A549 treated with AZD9567 at 1 μM for 4 hours (cell line): ENCODE data around the gene ERGIC1. TPM values are rescaled to one million over a fixed set of nuclear protein-coding genes. Genes with fewer than 3 reads are reported as not detected.

Experiments
- total RNA-seq: library from RNA; stranded (reverse); fragments of 200-300 nt; extraction: Qiagen RNA extraction; gene quantifications from 5 replicates; pipeline ENCODE4 v1.2.3, GENCODE V29; 2022; ENCODE audit not compliant: insufficient read depth

Gene ERGIC1, protein sequence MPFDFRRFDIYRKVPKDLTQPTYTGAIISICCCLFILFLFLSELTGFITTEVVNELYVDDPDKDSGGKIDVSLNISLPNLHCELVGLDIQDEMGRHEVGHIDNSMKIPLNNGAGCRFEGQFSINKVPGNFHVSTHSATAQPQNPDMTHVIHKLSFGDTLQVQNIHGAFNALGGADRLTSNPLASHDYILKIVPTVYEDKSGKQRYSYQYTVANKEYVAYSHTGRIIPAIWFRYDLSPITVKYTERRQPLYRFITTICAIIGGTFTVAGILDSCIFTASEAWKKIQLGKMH
- 285 to 322 TPM (median 311 TPM) in 5 replicates for total RNA-seq

DNA sequence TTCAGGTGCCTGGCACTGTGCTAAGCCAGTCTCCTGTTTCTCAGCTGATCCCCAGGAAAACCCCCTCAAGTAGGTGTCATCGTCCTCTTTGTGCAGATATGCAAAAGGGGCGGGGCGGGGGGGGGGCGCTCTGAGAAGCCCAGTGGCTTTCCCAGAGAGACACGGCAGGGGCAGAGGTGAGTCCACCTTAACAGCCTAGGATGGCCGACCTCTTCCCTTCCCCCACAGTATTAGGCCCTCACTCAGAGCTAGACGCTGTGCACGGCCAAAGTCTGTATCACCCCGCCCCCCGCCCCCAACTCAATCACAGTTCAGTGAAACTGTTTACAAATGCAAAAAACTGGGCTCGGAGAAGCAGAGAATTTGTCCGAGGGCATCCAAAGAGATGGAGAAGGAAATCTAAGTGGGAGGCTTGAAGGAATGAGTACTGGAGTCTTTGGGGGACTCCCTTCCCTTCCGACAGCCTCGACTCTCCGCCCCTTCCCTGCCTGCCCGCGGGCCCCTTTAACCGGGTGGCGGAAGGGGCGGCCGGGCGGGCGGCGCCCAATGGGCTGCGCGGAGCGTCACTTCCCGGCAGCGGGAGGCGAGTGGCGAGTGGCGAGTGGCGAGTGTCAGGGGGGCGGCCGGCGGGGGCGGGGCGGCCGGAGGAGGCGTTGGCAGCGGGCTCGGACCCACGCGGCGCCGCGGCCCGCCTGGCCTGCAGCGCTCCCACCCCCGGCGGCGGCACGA lies at the start of gene ERGIC1:
Gene ERGIC1 (plus strand): TSS at position 566 of the 729 bp plus-strand sequence. CDS start 163 bp downstream, at position 729.

DNA sequence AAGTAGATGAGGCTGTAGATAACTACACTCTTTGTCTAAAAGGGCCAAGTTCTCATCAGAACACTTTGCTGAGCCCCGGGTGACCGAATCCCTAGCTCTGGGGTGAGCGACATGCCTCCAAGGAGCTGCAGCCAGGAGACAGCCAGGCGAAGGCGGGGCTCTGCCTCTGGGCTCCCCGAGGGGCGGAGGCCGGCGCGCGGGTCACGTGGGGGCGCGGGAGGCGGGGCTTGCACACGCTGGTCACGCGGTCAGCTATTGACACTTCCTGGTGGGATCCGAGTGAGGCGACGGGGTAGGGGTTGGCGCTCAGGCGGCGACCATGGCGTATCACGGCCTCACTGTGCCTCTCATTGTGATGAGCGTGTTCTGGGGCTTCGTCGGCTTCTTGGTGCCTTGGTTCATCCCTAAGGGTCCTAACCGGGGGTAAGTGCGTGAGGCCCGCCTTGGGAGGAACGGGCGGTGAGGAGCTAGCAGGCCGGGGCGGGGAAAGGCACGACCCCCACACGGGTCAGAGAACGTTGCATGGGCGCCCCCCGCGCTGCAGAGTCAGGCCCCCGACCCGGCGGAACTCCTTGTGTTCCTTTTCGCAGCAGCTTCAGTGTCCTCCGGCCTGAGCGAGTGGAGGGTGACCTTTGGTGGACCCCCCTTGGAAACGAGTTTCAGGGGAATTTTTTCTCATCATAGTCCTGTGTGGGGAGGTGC lies 149.6 kb downstream of the ERGIC1 start, which contains the start of gene ATP6V0E1:
Gene ATP6V0E1 (plus strand): TSS at position 230 of the 702 bp plus-strand sequence. CDS start 90 bp downstream, at position 320.

Other genes starting within 250 kb of the ERGIC1 start
- gene NEURL1B, start 193.0 kb upstream of the ERGIC1 start, total RNA-seq = 5.0 to 6.9 TPM (median 6.1 TPM) in 5 replicates
- 486 to 642 TPM (median 629 TPM) in 5 replicates for gene DUSP1, start 63.1 kb upstream of the ERGIC1 start, total RNA-seq
- gene RPL26L1, start 125.2 kb downstream of the ERGIC1 start, total RNA-seq = 114 to 124 TPM (median 121 TPM) in 5 replicates
- 279 to 398 TPM (median 368 TPM) in 5 replicates for gene ATP6V0E1, start 149.5 kb downstream of the ERGIC1 start, total RNA-seq
- 2.4 to 4.9 TPM (median 3.1 TPM) in 5 replicates for gene CREBRF, start 222.1 kb downstream of the ERGIC1 start, total RNA-seq